GM13976 (cell line): ENCODE results near the gene ATXN7L1.

Experiments used
- DNase-seq: peaks from one replicate; pipeline ENCODE4 v3.0.0; 2012; ENCODE audit warnings: low spot score
- in situ Hi-C: fragments of 300-500 bp; cut with MboI; formaldehyde crosslinking; loops from one replicate; pipeline ENCODE4 v1.12.0; 2022; ENCODE audit warnings: low sequenced_read_pairs, mixed read lengths, inconsistent platforms; ENCODE audit not compliant: unreplicated experiment
- TF ChIP-seq, protein P1 (sequence below): IDR thresholded peaks from 2 replicates; pipeline ENCODE4 v1.5.1; 2012; ENCODE audit warnings: borderline replicate concordance, mild to moderate bottlenecking; ENCODE audit not compliant: insufficient read depth; ENCODE audit errors: extremely low read depth, missing control alignments, control extremely low read depth

ATXN7L1 gene

GRCh38 chr7:105822806-105823205 lies 53.6 kb downstream of the ATXN7L1 start:
- in situ Hi-C loops: no loop called here
- TF ChIP-seq, protein P1, sequence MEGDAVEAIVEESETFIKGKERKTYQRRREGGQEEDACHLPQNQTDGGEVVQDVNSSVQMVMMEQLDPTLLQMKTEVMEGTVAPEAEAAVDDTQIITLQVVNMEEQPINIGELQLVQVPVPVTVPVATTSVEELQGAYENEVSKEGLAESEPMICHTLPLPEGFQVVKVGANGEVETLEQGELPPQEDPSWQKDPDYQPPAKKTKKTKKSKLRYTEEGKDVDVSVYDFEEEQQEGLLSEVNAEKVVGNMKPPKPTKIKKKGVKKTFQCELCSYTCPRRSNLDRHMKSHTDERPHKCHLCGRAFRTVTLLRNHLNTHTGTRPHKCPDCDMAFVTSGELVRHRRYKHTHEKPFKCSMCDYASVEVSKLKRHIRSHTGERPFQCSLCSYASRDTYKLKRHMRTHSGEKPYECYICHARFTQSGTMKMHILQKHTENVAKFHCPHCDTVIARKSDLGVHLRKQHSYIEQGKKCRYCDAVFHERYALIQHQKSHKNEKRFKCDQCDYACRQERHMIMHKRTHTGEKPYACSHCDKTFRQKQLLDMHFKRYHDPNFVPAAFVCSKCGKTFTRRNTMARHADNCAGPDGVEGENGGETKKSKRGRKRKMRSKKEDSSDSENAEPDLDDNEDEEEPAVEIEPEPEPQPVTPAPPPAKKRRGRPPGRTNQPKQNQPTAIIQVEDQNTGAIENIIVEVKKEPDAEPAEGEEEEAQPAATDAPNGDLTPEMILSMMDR: no peak

DNA sequence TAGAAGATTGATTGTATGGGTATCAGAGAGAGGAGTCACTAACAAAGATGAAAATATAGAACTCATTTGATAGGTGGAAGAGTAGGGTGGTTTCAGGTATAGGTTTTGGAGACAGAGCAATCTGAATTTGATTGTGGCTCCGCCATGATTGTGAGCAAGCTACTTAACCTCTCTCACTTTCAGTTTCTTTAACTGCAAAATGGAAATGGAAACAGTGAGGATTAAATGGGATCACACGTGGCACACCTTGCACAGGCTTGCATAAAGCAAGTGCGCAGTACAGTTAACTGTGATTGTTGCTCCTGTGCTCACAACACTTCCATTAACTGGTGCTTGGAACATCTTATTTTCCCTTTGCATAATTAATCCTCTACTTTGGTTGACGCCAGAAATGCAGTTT lies 54.9 kb downstream of the ATXN7L1 start:
- DNase-seq: no peak
- in situ Hi-C loops: no loop called here
- TF ChIP-seq, protein P1: no peak

More at GRCh38 chr7:105822806-105823205, 53.6 kb downstream of the ATXN7L1 start:
- no peak for DNase-seq

- TF ChIP-seq, protein P1: no peak
- no peak for DNase-seq
- in situ Hi-C loops: no loop called here
Observed at GRCh38 chr7:105820363-105821066, 55.9 kb downstream of the ATXN7L1 start.

GRCh38 chr7:105819559-105819958 lies 56.8 kb downstream of the ATXN7L1 start:
- in situ Hi-C loops: no loop called here
- TF ChIP-seq, protein P1: no peak
- DNase-seq: no peak

DNA sequence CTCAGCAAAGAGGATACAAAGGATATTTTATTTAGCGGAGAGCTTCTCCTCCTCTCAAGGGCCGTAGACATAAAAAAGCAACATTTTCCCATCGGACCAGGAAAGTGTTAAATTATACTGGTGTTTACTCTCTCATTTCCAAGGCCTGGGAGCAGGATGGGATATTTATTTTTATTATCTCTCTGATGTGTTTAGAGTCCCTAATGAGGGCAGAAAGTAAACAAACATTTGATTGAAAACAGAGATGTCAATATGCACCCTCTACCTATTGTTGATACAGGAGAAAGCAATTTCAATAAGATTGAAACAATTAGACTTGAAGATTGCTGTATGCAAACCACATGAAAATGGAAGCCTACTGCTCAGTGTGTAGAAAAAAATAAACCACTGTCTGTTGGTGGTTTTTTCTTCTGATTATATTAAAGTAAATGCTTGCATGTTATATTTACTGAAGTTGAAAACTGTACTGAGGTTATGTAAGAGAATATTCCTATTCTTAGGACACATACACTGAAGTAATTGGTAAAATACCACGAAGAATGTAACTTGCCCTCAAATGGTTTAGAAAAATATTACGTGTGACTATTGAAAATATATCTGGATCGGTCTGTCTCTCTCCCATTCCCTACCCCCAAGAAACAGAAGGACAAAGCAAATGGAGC lies 59.3 kb downstream of the ATXN7L1 start:
- in situ Hi-C loops: no loop called here
- DNase-seq: no peak
- TF ChIP-seq, protein P1: no peak

GRCh38 chr7:105816266-105816843 lies 60.0 kb downstream of the ATXN7L1 start:
- in situ Hi-C loops: no loop called here
- DNase-seq: no peak
- TF ChIP-seq, protein P1: no peak
